Liver (tissue), 9 donors: ENCODE measurements around the gene FLNC. TPM values are rescaled to one million over a fixed set of nuclear protein-coding genes. Genes with fewer than 3 reads are reported as not detected.

ENCODE experiments used
- DNase-seq: peaks from one replicate; pipeline ENCODE4 v3.0.0-alpha.2; 2017; ENCODE audit warnings: low spot score
- H3K27ac ChIP-seq, 2 donors: one replicate each; pipeline ENCODE4 v1.7.0; 2013; ENCODE audit warnings: inconsistent platforms in 2 of 2, low read length in 2 of 2, control low read depth in 1 of 2, low read depth in 1 of 2, mild to moderate bottlenecking in 1 of 2
- H3K27me3 ChIP-seq, 4 donors: one replicate each; pipeline versions ENCODE4 v1.6.1 to v1.7.0; 2013; ENCODE audit warnings: low read length in 3 of 4, inconsistent platforms in 1 of 4, mild to moderate bottlenecking in 1 of 4, moderate library complexity in 1 of 4; ENCODE audit not compliant: control insufficient read depth in 4 of 4, insufficient read depth in 4 of 4
- H3K36me3 ChIP-seq, 4 donors: one replicate each; pipeline versions ENCODE4 v1.6.1 to v1.7.0; 2013; ENCODE audit warnings: low read length in 3 of 4, mild to moderate bottlenecking in 3 of 4, low read depth in 1 of 4, moderate library complexity in 1 of 4; ENCODE audit not compliant: control insufficient read depth in 4 of 4, insufficient read depth in 3 of 4
- H3K4me1 ChIP-seq, 4 donors: one replicate each; pipeline versions ENCODE4 v1.6.1 to v1.7.0; 2013; ENCODE audit warnings: low read length in 3 of 4, mild to moderate bottlenecking in 3 of 4, moderate library complexity in 1 of 4; ENCODE audit not compliant: control insufficient read depth in 4 of 4, insufficient read depth in 4 of 4
- H3K4me3 ChIP-seq, 3 donors: one replicate each; pipeline versions ENCODE4 v1.6.1 to v1.7.0; 2013; ENCODE audit warnings: low read length in 3 of 3, control low read depth in 1 of 3, low read depth in 1 of 3, mild to moderate bottlenecking in 1 of 3
- H3K9ac ChIP-seq, 2 donors: one replicate each; pipeline ENCODE4 v1.7.0; 2013; ENCODE audit warnings: low read length in 2 of 2, mild to moderate bottlenecking in 2 of 2, moderate library complexity in 2 of 2, control low read depth in 1 of 2, low read depth in 1 of 2
- H3K9me3 ChIP-seq, 4 donors: one replicate each; pipeline versions ENCODE4 v1.6.1 to v1.7.0; 2013; ENCODE audit warnings: low read length in 3 of 4; ENCODE audit not compliant: control insufficient read depth in 4 of 4
- ATF3 ChIP-seq: IDR thresholded peaks from 2 replicates; pipeline ENCODE4 v1.6.1; 2016; ENCODE audit warnings: antibody characterized with exemption
- CTCF ChIP-seq: fragments of 150-350 bp; IDR thresholded peaks from 2 replicates; pipeline ENCODE4 v1.5.1; 2017; ENCODE audit warnings: improper control_type of control experiment, low read depth, low read length; ENCODE audit not compliant: missing input control
- EGR1 ChIP-seq, 2 donors: IDR thresholded peaks; 2 replicates each; pipeline ENCODE4 v1.6.1; 2016 to 2018; ENCODE audit warnings: antibody characterized with exemption in 2 of 2, low read depth in 2 of 2
- FOXA1 ChIP-seq: IDR thresholded peaks from 2 replicates; pipeline ENCODE4 v1.6.1; 2016; ENCODE audit warnings: antibody characterized with exemption
- FOXA2 ChIP-seq: IDR thresholded peaks from 2 replicates; pipeline ENCODE4 v1.6.1; 2016; ENCODE audit warnings: antibody characterized with exemption
- GABPA ChIP-seq, 2 donors: IDR thresholded peaks in 1 of 2; conservative IDR thresholded peaks in 1 of 2; 2 replicates each; pipeline ENCODE4 v1.6.1; 2016; ENCODE audit warnings: antibody characterized with exemption in 2 of 2, mild to moderate bottlenecking in 1 of 2, moderate library complexity in 1 of 2
- HNF4A ChIP-seq, 2 donors: conservative IDR thresholded peaks; 2 replicates each; pipeline ENCODE4 v1.6.1; 2016; ENCODE audit warnings: antibody characterized with exemption in 2 of 2, mild to moderate bottlenecking in 2 of 2
- HNF4G ChIP-seq: IDR thresholded peaks from 2 replicates; pipeline ENCODE4 v1.6.1; 2016; ENCODE audit warnings: antibody characterized with exemption
- JUND ChIP-seq, 2 donors: IDR thresholded peaks; 2 replicates each; pipeline ENCODE4 v1.6.1; 2016; ENCODE audit warnings: antibody characterized with exemption in 2 of 2
- NR2F2 ChIP-seq: IDR thresholded peaks from 2 replicates; pipeline ENCODE4 v1.6.1; 2016; ENCODE audit warnings: antibody characterized with exemption
- RAD21 ChIP-seq, 2 donors: IDR thresholded peaks; 2 replicates each; pipeline ENCODE4 v1.6.1; 2016; ENCODE audit warnings: antibody characterized with exemption in 2 of 2, mild to moderate bottlenecking in 2 of 2
- RXRA ChIP-seq, 2 donors: IDR thresholded peaks; 2 replicates each; pipeline ENCODE4 v1.6.1; 2017 to 2018; ENCODE audit warnings: antibody characterized with exemption in 2 of 2, mild to moderate bottlenecking in 1 of 2
- SP1 ChIP-seq: IDR thresholded peaks from 2 replicates; pipeline ENCODE4 v1.6.1; 2018; ENCODE audit warnings: antibody characterized with exemption, mild to moderate bottlenecking
- TAF1 ChIP-seq: conservative IDR thresholded peaks from 2 replicates; pipeline ENCODE4 v1.6.1; 2016; ENCODE audit warnings: antibody characterized with exemption, mild to moderate bottlenecking
- YY1 ChIP-seq: IDR thresholded peaks from 2 replicates; pipeline ENCODE4 v1.6.1; 2016; ENCODE audit warnings: antibody characterized with exemption, mild to moderate bottlenecking
- WGBS: extraction: QIAGEN DNeasy Blood & Tissue Kit; methylation state at CpG from one replicate; pipeline ENCODE4 v1.1.7; 2013; 5-methylcytosine and 5-hydroxymethylcytosine counted together
- polyA plus RNA-seq, 2 donors: library from polyadenylated mRNA; stranded (reverse) in 1 of 2; unstranded in 1 of 2; fragments of 200-250 nt in 1 of 2; fragments of >200 nt in 1 of 2; fragmentation: Nextera tagmentation in 1 of 2; extraction: Ambion mirVana in 1 of 2; gene quantifications; one replicate each; pipeline versions ENCODE4 v1.2.1 to v1.2.3, GENCODE V29; 2013 to 2015
- total RNA-seq, 2 donors: library from RNA; depleted of rRNA; stranded (reverse); fragments of >200 nt; gene quantifications; one replicate each; pipeline ENCODE4 v1.2.3, GENCODE V29; 2014
- TF ChIP-seq, protein P1 (sequence below): IDR thresholded peaks from 2 replicates; pipeline ENCODE4 v1.6.1; 2016; ENCODE audit warnings: antibody characterized with exemption
- TF ChIP-seq, protein P2 (sequence below): IDR thresholded peaks from 2 replicates; pipeline ENCODE4 v1.6.1; 2016; ENCODE audit warnings: antibody characterized with exemption, mild to moderate bottlenecking
- TF ChIP-seq, protein P3 (sequence below): IDR thresholded peaks from 2 replicates; pipeline ENCODE4 v1.6.1; 2016; ENCODE audit warnings: antibody characterized with exemption
- donor health status: healthy.
- donor health status: healthy.
- donor health status: healthy.
- donor health status: healthy.
- donor health status: healthy.

FLNC gene
- total and polyA plus RNA-seq, 4 donors = 0.03 to 2.3 (median 0.53) TPM

DNA sequence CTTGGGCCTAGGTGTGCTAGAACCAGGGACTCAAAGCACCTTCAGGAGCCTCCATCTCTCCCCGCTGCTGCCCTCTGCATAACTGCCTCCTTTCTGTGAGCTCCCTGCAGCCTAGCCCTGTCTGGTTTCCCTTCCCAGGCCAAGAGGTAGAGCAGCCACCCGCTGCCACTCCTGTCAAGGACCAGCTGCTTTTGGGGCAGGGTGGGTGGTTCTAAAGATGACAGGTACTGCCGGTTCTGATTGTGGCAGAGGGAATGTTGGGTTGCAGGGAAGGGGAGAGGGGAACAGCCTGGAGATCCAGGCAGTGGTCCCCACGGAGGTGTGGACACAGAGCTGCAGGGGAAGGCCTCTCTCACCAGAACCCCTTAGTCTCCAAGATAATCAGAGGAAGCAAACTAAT lies 3.7 kb upstream of the FLNC start:
- WGBS = 90% methylated on average over 4 of the region's 4 CpGs
- TF ChIP-seq HNF4A (conservative IDR thresholded peaks at IDR 0.05) = no peak
- TF ChIP-seq HNF4G = no peak
- TF ChIP-seq JUND (IDR thresholded peaks at IDR 0.05) = no peak
- TF ChIP-seq FOXA2 = no peak
- no peak overlapping the region for H3K27ac ChIP-seq
- H3K9ac ChIP-seq = no peak overlapping the region
- H3K27me3 ChIP-seq = peaks cover 0 to 5% (median 0%) of the 10 kb centered on the region in 4 donors
- DNase-seq = no peak
- H3K9me3 ChIP-seq = no peaks in the 10 kb centered on the region
- peaks cover 3 to 13% (median 7%) of the 10 kb centered on the region in 4 donors for H3K4me1 ChIP-seq
- no peak overlapping the region for H3K4me3 ChIP-seq
- no peaks in the 10 kb centered on the region for H3K36me3 ChIP-seq

DNA sequence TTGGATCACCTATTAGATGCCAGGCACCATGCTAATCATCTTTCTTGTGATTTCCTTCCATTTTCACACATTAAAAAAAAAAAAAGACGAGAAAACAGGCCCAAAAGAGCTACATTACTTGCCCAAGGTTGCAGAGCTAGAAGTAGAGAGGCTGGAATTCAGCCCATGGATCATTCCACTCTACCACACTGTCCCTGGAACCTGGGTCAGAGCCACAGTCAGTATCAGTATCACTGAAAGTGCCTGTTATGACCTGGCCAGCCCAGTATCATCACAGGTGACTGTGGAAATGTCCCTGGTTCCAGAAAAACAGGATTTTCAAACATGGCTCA lies 3.3 kb upstream of the FLNC start:
- DNase-seq = no peak
- peaks cover 3 to 13% (median 7%) of the 10 kb centered on the region in 4 donors for H3K4me1 ChIP-seq
- TF ChIP-seq FOXA1 (no peak), YY1 (no peak), CTCF (no peak), SP1 (no peak), GABPA (IDR thresholded peaks at IDR 0.05 in 1 of 2, conservative IDR thresholded peaks at IDR 0.05 in 1 of 2) (no peak), EGR1 (IDR thresholded peaks at IDR 0.05; ENCODE audit: low read depth in 2 of 2) (no peak), RXRA (IDR thresholded peaks at IDR 0.05) (no peak), TAF1 (no peak), ATF3 (no peak), JUND (IDR thresholded peaks at IDR 0.05) (no peak), NR2F2 (no peak), RAD21 (IDR thresholded peaks at IDR 0.05) (no peak)
- TF ChIP-seq, protein P1, sequence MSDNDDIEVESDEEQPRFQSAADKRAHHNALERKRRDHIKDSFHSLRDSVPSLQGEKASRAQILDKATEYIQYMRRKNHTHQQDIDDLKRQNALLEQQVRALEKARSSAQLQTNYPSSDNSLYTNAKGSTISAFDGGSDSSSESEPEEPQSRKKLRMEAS = no peak
- TF ChIP-seq, protein P2, sequence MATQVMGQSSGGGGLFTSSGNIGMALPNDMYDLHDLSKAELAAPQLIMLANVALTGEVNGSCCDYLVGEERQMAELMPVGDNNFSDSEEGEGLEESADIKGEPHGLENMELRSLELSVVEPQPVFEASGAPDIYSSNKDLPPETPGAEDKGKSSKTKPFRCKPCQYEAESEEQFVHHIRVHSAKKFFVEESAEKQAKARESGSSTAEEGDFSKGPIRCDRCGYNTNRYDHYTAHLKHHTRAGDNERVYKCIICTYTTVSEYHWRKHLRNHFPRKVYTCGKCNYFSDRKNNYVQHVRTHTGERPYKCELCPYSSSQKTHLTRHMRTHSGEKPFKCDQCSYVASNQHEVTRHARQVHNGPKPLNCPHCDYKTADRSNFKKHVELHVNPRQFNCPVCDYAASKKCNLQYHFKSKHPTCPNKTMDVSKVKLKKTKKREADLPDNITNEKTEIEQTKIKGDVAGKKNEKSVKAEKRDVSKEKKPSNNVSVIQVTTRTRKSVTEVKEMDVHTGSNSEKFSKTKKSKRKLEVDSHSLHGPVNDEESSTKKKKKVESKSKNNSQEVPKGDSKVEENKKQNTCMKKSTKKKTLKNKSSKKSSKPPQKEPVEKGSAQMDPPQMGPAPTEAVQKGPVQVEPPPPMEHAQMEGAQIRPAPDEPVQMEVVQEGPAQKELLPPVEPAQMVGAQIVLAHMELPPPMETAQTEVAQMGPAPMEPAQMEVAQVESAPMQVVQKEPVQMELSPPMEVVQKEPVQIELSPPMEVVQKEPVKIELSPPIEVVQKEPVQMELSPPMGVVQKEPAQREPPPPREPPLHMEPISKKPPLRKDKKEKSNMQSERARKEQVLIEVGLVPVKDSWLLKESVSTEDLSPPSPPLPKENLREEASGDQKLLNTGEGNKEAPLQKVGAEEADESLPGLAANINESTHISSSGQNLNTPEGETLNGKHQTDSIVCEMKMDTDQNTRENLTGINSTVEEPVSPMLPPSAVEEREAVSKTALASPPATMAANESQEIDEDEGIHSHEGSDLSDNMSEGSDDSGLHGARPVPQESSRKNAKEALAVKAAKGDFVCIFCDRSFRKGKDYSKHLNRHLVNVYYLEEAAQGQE = no peak
- TF ChIP-seq, protein P3, sequence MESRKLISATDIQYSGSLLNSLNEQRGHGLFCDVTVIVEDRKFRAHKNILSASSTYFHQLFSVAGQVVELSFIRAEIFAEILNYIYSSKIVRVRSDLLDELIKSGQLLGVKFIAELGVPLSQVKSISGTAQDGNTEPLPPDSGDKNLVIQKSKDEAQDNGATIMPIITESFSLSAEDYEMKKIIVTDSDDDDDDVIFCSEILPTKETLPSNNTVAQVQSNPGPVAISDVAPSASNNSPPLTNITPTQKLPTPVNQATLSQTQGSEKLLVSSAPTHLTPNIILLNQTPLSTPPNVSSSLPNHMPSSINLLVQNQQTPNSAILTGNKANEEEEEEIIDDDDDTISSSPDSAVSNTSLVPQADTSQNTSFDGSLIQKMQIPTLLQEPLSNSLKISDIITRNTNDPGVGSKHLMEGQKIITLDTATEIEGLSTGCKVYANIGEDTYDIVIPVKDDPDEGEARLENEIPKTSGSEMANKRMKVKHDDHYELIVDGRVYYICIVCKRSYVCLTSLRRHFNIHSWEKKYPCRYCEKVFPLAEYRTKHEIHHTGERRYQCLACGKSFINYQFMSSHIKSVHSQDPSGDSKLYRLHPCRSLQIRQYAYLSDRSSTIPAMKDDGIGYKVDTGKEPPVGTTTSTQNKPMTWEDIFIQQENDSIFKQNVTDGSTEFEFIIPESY = no peak
- 79% methylated on average over 1 of the region's 1 CpG for WGBS
- H3K27ac ChIP-seq = no peak overlapping the region
- H3K27me3 ChIP-seq = peaks cover 0 to 5% (median 0%) of the 10 kb centered on the region in 4 donors
- H3K9me3 ChIP-seq = no peaks in the 10 kb centered on the region
- no peaks in the 10 kb centered on the region for H3K36me3 ChIP-seq
- no peak overlapping the region for H3K9ac ChIP-seq
- no peak overlapping the region for H3K4me3 ChIP-seq
